Fibroblast of lung (primary cell): ENCODE results near the gene ARL2BP.

Experiments used
- EZH2 ChIP-seq: IDR thresholded peaks from 2 replicates; pipeline ENCODE4 v1.5.1; 2012; ENCODE audit warnings: low read length, control low read depth, mild to moderate bottlenecking; ENCODE audit errors: missing control alignments
- TF ChIP-seq, protein P1 (sequence below), 2 donors: IDR thresholded peaks in 1 of 2; conservative IDR thresholded peaks in 1 of 2; 1 replicate in 1 of 2; 2 replicates in 1 of 2; pipeline ENCODE4 v1.5.1; 2011 to 2012; ENCODE audit warnings: low read length in 2 of 2, control low read depth in 1 of 2, inconsistent platforms in 1 of 2, low read depth in 1 of 2, mild to moderate bottlenecking in 1 of 2

GRCh38 chr16:57301126-57301817, 56.2 kb downstream of the ARL2BP start:
- TF ChIP-seq, protein P1, sequence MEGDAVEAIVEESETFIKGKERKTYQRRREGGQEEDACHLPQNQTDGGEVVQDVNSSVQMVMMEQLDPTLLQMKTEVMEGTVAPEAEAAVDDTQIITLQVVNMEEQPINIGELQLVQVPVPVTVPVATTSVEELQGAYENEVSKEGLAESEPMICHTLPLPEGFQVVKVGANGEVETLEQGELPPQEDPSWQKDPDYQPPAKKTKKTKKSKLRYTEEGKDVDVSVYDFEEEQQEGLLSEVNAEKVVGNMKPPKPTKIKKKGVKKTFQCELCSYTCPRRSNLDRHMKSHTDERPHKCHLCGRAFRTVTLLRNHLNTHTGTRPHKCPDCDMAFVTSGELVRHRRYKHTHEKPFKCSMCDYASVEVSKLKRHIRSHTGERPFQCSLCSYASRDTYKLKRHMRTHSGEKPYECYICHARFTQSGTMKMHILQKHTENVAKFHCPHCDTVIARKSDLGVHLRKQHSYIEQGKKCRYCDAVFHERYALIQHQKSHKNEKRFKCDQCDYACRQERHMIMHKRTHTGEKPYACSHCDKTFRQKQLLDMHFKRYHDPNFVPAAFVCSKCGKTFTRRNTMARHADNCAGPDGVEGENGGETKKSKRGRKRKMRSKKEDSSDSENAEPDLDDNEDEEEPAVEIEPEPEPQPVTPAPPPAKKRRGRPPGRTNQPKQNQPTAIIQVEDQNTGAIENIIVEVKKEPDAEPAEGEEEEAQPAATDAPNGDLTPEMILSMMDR (conservative IDR thresholded peaks at IDR 0.05 in 1 of 2, IDR thresholded peaks at IDR 0.05 in 1 of 2; ENCODE audit: low read depth in 1 of 2, low read length in 2 of 2), result no peak
- no peak for TF ChIP-seq EZH2
